GM18861 (cell line): ENCODE results near the gene FCF1.

Experiments
- ATAC-seq: cut with Tn5 transposase; IDR thresholded peaks from one replicate; pipeline ENCODE4 v1.9.1; 2021; ENCODE audit not compliant: unreplicated experiment

Gene FCF1

GRCh38 chr14:74763803-74764531, 51.0 kb downstream of the FCF1 start:
- ATAC-seq = no peak

- ATAC-seq = no peak
Measured at GRCh38 chr14:74765721-74766120, 52.8 kb downstream of the FCF1 start.

GRCh38 chr14:74771399-74771798, 58.5 kb downstream of the FCF1 start:
- ATAC-seq = no peak

DNA sequence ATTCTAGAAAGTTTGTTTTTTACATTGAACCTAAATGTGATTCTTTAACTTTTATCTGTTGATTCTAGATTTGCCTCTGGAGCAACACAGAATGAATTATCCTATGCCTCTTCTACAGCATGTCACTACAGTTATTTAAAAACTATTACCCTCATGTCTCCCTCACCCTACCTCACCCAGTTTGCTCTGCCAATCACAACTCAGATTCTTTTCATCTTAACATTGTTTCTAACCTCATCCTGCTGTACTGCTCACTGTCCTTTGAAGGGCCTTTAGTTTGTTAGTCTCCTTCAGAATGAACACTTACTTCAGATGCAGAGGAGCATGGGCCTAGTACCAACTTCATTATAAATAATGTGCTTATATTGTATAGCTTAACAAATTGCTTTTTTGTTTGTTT, 71.7 kb downstream of the FCF1 start:
- ATAC-seq = no peak

GRCh38 chr14:74785056-74785613, 72.2 kb downstream of the FCF1 start:
- ATAC-seq = no peak

GRCh38 chr14:74786796-74787315, 73.9 kb downstream of the FCF1 start:
- no peak for ATAC-seq
